ENCODE results near the gene C11orf42. TPM values are rescaled to one million over a fixed set of nuclear protein-coding genes. Genes with fewer than 3 reads are reported as not detected.

C11orf42 gene
- total and polyA plus RNA-seq, 2 experiments from 2014 or later, result 0.32 TPM; not detected in 1

- no peaks in the 10 kb centered on the region for H3K27me3 ChIP-seq
- H3K9me3 ChIP-seq (ENCODE audit: low read depth), result no peaks in the 10 kb centered on the region
- H3K27ac ChIP-seq, result no peak overlapping the region
- TF ChIP-seq CTCF (IDR thresholded peaks at IDR 0.05; ENCODE audit: low read depth, low read length), result no peak
- no peak for DNase-seq (ENCODE audit: low read depth in 1 of 2, low spot score in 1 of 2)
- peaks cover 38% of the 10 kb centered on the region for H3K36me3 ChIP-seq
- no peak overlapping the region for H3K4me3 ChIP-seq
- H3K4me1 ChIP-seq (ENCODE audit: low read depth), result no peaks in the 10 kb centered on the region
Observed at GRCh38 chr11:6209801-6210200, 4.4 kb downstream of the C11orf42 start.

- Histone ChIP-seq H3K27ac (no peak overlapping the region), H3K4me3 (no peak overlapping the region), H3K36me3 (peaks cover 42% of the 10 kb centered on the region), H3K4me1 (ENCODE audit: low read depth) (no peaks in the 10 kb centered on the region), H3K27me3 (no peaks in the 10 kb centered on the region), H3K9me3 (ENCODE audit: low read depth) (no peaks in the 10 kb centered on the region)
- DNase-seq (ENCODE audit: low read depth in 1 of 2, low spot score in 1 of 2), result no peak
- TF ChIP-seq CTCF (IDR thresholded peaks at IDR 0.05; ENCODE audit: low read depth, low read length), result no peak
Observed at GRCh38 chr11:6210274-6210955, 5.1 kb downstream of the C11orf42 start.

- Histone ChIP-seq H3K9me3 (ENCODE audit: low read depth) (no peaks in the 10 kb centered on the region), H3K4me1 (ENCODE audit: low read depth) (no peaks in the 10 kb centered on the region), H3K27ac (no peak overlapping the region), H3K36me3 (peaks cover 51% of the 10 kb centered on the region), H3K4me3 (no peak overlapping the region), H3K27me3 (no peaks in the 10 kb centered on the region)
- DNase-seq (ENCODE audit: low read depth in 1 of 2, low spot score in 1 of 2), result no peak
- no peak for TF ChIP-seq CTCF (IDR thresholded peaks at IDR 0.05; ENCODE audit: low read depth, low read length)
Observed at GRCh38 chr11:6214530-6214929, 9.2 kb downstream of the C11orf42 start.

- no peaks in the 10 kb centered on the region for H3K27me3 ChIP-seq
- H3K27ac ChIP-seq, result no peak overlapping the region
- peaks cover 13% of the 10 kb centered on the region for H3K4me1 ChIP-seq (ENCODE audit: low read depth)
- H3K9me3 ChIP-seq (ENCODE audit: low read depth), result no peaks in the 10 kb centered on the region
- no peak for TF ChIP-seq CTCF (IDR thresholded peaks at IDR 0.05; ENCODE audit: low read depth, low read length)
- DNase-seq (ENCODE audit: low read depth in 1 of 2, low spot score in 1 of 2), result no peak
- H3K36me3 ChIP-seq, result peaks cover 44% of the 10 kb centered on the region
- no peak overlapping the region for H3K4me3 ChIP-seq
Observed at GRCh38 chr11:6216501-6216900, 11.1 kb downstream of the C11orf42 start.

GRCh38 chr11:6217722-6218121 is 12.4 kb downstream of the C11orf42 start:
- no peaks in the 10 kb centered on the region for H3K9me3 ChIP-seq (ENCODE audit: low read depth)
- no peak for DNase-seq (ENCODE audit: low read depth in 1 of 2, low spot score in 1 of 2)
- TF ChIP-seq CTCF (IDR thresholded peaks at IDR 0.05; ENCODE audit: low read depth, low read length), result no peak
- peaks cover 16% of the 10 kb centered on the region for H3K4me1 ChIP-seq (ENCODE audit: low read depth)
- H3K4me3 ChIP-seq, result no peak overlapping the region
- H3K27me3 ChIP-seq, result no peaks in the 10 kb centered on the region
- no peak overlapping the region for H3K27ac ChIP-seq
- peaks cover 49% of the 10 kb centered on the region for H3K36me3 ChIP-seq
